Tibial nerve (tissue), 4 donors: ENCODE data around the gene NUAK2.

ENCODE experiments used
- EP300 ChIP-seq, 2 donors: sonication (generic); formaldehyde crosslinking; IDR thresholded peaks; one replicate each; pipeline ENCODE4 v1.6.1; 2017; ENCODE audit warnings: antibody characterized with exemption in 2 of 2, mild to moderate bottlenecking in 1 of 2
- POLR2A ChIP-seq, 2 donors: fragments of 450-650 bp; IDR thresholded peaks; one replicate each; pipeline ENCODE4 v1.6.1; 2017; ENCODE audit warnings: antibody characterized with exemption in 2 of 2, mild to moderate bottlenecking in 2 of 2, moderate library complexity in 2 of 2
- TF ChIP-seq, protein P1 (sequence below), 5 experiments: fragments of 200-600 bp in 3 of 5; fragments of 450-650 bp in 2 of 5; sonication (generic) in 3 of 5; IDR thresholded peaks; one replicate each; pipeline ENCODE4 v1.5.1; 2016 to 2019; ENCODE audit warnings: antibody characterized with exemption in 5 of 5, mild to moderate bottlenecking in 3 of 5, moderate library complexity in 2 of 5

DNA sequence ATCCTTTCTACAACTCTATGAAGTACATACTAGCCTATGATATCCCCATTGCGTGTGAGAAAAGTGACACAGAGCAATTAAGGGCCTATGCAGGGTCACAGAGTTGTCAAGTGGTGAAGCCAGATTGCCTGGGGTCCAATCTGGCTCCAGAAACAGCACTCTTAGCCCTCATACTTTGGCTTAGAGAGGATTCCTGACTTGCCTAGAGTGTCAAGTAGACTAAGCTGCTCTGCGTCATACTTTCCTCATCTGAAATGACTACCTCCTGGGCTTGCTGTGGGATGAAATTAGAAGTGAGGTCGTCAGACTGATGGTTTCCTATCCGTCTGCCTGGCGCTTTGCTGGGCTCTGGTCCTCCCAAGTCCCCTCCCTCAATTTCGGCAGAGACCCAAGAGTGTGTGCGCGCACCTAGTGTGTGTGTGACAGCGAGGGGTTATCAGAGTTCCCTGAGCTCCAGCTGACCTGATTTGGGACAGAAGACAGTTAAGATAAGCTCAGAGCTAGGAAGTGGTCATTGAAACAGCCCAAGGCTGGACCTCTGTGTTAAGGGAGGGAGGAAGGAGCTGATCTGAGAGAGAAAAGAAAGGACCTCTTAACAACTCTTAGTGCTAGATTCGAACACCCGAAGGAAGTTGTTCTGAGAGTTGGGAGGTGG lies 5.4 kb upstream of the NUAK2 start:
- TF ChIP-seq POLR2A (IDR thresholded peaks at IDR 0.05): no peak
- TF ChIP-seq, protein P1, sequence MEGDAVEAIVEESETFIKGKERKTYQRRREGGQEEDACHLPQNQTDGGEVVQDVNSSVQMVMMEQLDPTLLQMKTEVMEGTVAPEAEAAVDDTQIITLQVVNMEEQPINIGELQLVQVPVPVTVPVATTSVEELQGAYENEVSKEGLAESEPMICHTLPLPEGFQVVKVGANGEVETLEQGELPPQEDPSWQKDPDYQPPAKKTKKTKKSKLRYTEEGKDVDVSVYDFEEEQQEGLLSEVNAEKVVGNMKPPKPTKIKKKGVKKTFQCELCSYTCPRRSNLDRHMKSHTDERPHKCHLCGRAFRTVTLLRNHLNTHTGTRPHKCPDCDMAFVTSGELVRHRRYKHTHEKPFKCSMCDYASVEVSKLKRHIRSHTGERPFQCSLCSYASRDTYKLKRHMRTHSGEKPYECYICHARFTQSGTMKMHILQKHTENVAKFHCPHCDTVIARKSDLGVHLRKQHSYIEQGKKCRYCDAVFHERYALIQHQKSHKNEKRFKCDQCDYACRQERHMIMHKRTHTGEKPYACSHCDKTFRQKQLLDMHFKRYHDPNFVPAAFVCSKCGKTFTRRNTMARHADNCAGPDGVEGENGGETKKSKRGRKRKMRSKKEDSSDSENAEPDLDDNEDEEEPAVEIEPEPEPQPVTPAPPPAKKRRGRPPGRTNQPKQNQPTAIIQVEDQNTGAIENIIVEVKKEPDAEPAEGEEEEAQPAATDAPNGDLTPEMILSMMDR (IDR thresholded peaks at IDR 0.05): no peak
- TF ChIP-seq EP300 (IDR thresholded peaks at IDR 0.05): no peak
